ENCODE results near the gene PRKAA1.
"Not testable (repeated sequence)": the region's sequence is repeated elsewhere in the genome, so short reads cannot be mapped to it uniquely, and the experiment has no call there.

GRCh38 chr5:40710575-40710974, 87.6 kb downstream of the PRKAA1 start:
- not testable (repeated sequence) for TF ChIP-seq MYBL2, NFE2L1 (CRISPR knock-in tag; IDR thresholded peaks at IDR 0.05)
- TF ChIP-seq, protein P1, sequence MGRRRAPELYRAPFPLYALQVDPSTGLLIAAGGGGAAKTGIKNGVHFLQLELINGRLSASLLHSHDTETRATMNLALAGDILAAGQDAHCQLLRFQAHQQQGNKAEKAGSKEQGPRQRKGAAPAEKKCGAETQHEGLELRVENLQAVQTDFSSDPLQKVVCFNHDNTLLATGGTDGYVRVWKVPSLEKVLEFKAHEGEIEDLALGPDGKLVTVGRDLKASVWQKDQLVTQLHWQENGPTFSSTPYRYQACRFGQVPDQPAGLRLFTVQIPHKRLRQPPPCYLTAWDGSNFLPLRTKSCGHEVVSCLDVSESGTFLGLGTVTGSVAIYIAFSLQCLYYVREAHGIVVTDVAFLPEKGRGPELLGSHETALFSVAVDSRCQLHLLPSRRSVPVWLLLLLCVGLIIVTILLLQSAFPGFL (CRISPR knock-in tag; IDR thresholded peaks at IDR 0.05; ENCODE audit: borderline replicate concordance): not testable (repeated sequence)

Measured in WTC11 (cell line).